ENCODE measurements around the gene KRT75. TPM values are rescaled to one million over a fixed set of nuclear protein-coding genes. Genes with fewer than 3 reads are reported as not detected.
"Not testable (repeated sequence)": the region's sequence is repeated elsewhere in the genome, so short reads cannot be mapped to it uniquely, and the experiment has no call there.

KRT75 gene
- total and polyA plus RNA-seq, 7 experiments from 2014 or later: not detected

DNA sequence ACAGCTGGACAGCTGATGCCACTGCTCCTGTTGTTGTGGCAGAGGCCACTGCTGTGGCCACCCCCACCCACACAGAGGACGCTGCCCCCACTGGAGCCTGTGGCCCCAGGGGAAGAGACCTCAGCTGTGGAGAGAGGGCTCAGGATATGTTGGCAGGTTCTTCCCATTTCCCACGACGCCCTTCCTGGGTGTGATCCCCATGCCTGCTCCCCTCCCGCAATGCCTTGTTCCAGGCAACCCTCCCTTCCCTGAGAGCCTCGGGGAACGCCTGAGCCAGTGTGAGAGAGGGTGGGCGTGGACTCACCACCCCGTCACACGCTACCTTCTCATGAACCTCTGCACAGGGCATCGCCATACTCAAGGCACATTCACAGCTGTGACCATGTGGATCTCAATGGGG is 22.4 kb downstream of the KRT75 start:
- DNase-seq (no peak), ATAC-seq (no peak)
- H3K4me1 ChIP-seq (ENCODE audit: control insufficient read depth in 2 of 2, insufficient read depth in 2 of 2, low read length in 2 of 2): no peaks in the 10 kb centered on the region
- Mint-ChIP-seq H3K27ac (no peak overlapping the region), H3K27me3 (peaks cover 0 to 23% (median 10%) of the 10 kb centered on the region in 5 donors), H3K4me1 (no peaks in the 10 kb centered on the region), H3K9me3 (peaks cover 0 to 11% (median 0%) of the 10 kb centered on the region in 11 donors), H3K4me3 (no peak overlapping the region), H3K36me3 (peaks cover 0 to 3% (median 0%) of the 10 kb centered on the region in 5 donors)
- ChIA-PET POLR2A (no interaction called here), CTCF (no interaction called here)
- no peak overlapping the region for H3K4me3 ChIP-seq (ENCODE audit: low read length)
- no peaks in the 10 kb centered on the region for H3K36me3 ChIP-seq (ENCODE audit: control insufficient read depth in 2 of 3, insufficient read depth in 3 of 3, low read length in 3 of 3)
- H3K9me3 ChIP-seq (ENCODE audit: control insufficient read depth in 2 of 3, low read length in 3 of 3): no peaks in the 10 kb centered on the region
- intact Hi-C loops (cut with micrococcal nuclease): no loop called here
- H3K27me3 ChIP-seq (ENCODE audit: control insufficient read depth in 2 of 2, insufficient read depth in 2 of 2, low read length in 2 of 2): no peaks in the 10 kb centered on the region
- H3K27ac ChIP-seq (ENCODE audit: low read depth, low read length): no peak overlapping the region

DNA sequence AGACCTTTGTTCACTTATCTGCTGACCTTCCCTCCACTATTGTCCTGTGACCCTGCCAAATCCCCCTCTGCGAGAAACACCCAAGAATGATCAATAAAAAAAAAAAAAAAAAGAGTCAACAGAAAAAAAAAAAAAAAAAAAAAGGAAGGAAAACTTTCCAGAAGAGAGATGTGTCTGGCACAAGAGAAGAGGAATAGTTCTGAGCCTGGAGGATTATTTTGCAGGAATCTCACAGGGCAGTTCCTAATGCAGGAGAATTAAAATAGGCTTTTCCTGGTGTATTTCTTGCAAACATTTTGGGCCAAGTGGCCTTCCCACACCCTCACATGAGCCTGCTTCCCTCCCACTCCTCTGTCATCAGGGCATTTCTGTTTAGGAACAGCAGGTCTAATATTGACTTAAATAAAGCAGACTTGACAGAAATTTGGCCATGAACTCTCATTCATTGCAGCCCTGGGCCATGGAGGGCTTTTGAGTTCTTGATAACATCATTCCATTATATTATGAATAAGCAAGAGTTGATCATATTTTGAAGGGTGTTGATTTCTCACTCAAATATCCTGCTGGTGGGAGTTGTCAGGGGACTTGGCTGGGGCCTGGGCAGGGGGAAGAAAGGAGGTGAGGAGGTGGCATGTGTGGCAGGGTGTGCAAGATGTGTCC is 23.5 kb downstream of the KRT75 start:
- H3K36me3 Mint-ChIP-seq; H3K36me3 ChIP-seq (ENCODE audit: control insufficient read depth in 2 of 3, insufficient read depth in 3 of 3, low read length in 3 of 3); intact Hi-C loops (cut with micrococcal nuclease); H3K27ac ChIP-seq (ENCODE audit: low read depth, low read length); CTCF ChIA-PET; H3K9me3 ChIP-seq (ENCODE audit: control insufficient read depth in 2 of 3, low read length in 3 of 3); POLR2A ChIA-PET; H3K27ac Mint-ChIP-seq; H3K4me1 Mint-ChIP-seq; H3K4me3 Mint-ChIP-seq; H3K27me3 ChIP-seq (ENCODE audit: control insufficient read depth in 2 of 2, insufficient read depth in 2 of 2, low read length in 2 of 2); ATAC-seq; H3K4me3 ChIP-seq (ENCODE audit: low read length); DNase-seq; H3K4me1 ChIP-seq (ENCODE audit: control insufficient read depth in 2 of 2, insufficient read depth in 2 of 2, low read length in 2 of 2): not testable (repeated sequence)
- peaks cover 0 to 23% (median 10%) of the 10 kb centered on the region in 5 donors for H3K27me3 Mint-ChIP-seq
- H3K9me3 Mint-ChIP-seq: peaks cover 0 to 11% (median 0%) of the 10 kb centered on the region in 11 donors

DNA sequence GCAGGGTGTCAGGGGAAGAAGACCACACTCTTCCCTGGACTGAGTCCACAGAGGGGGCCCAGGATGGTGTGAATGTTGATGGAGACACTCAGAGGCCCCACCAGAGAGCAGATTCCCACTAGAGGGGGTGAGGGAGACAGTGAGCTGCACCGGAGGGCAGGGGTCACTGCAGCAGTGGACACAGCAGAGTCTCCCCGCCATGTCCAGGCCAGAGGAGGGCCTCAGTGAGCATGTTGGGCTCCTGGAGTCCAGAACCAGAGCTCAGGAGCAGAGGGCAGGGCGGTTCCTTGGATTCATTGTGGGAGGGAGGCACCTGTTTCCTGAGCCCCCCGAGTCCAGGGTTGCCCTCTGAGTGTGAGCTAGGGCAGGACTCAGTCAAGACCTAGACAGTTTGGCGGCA is 26.3 kb downstream of the KRT75 start:
- no peaks in the 10 kb centered on the region for H3K9me3 ChIP-seq (ENCODE audit: control insufficient read depth in 2 of 3, low read length in 3 of 3)
- H3K27me3 Mint-ChIP-seq: peaks cover 0 to 17% (median 5%) of the 10 kb centered on the region in 5 donors
- H3K36me3 ChIP-seq (ENCODE audit: control insufficient read depth in 2 of 3, insufficient read depth in 3 of 3, low read length in 3 of 3): no peaks in the 10 kb centered on the region
- no peak overlapping the region for H3K4me3 ChIP-seq (ENCODE audit: low read length)
- no peaks in the 10 kb centered on the region for H3K4me1 Mint-ChIP-seq
- POLR2A ChIA-PET: no interaction called here
- no peaks in the 10 kb centered on the region for H3K4me1 ChIP-seq (ENCODE audit: control insufficient read depth in 2 of 2, insufficient read depth in 2 of 2, low read length in 2 of 2)
- no peak overlapping the region for H3K27ac Mint-ChIP-seq
- H3K27me3 ChIP-seq (ENCODE audit: control insufficient read depth in 2 of 2, insufficient read depth in 2 of 2, low read length in 2 of 2): no peaks in the 10 kb centered on the region
- DNase-seq: no peak
- H3K9me3 Mint-ChIP-seq: peaks cover 0 to 11% (median 0%) of the 10 kb centered on the region in 11 donors
- ATAC-seq: no peak
- intact Hi-C loops (cut with micrococcal nuclease): no loop called here
- H3K4me3 Mint-ChIP-seq: no peak overlapping the region
- no peak overlapping the region for H3K27ac ChIP-seq (ENCODE audit: low read depth, low read length)
- CTCF ChIA-PET: no interaction called here
- H3K36me3 Mint-ChIP-seq: peaks cover 0 to 3% (median 0%) of the 10 kb centered on the region in 5 donors

DNA sequence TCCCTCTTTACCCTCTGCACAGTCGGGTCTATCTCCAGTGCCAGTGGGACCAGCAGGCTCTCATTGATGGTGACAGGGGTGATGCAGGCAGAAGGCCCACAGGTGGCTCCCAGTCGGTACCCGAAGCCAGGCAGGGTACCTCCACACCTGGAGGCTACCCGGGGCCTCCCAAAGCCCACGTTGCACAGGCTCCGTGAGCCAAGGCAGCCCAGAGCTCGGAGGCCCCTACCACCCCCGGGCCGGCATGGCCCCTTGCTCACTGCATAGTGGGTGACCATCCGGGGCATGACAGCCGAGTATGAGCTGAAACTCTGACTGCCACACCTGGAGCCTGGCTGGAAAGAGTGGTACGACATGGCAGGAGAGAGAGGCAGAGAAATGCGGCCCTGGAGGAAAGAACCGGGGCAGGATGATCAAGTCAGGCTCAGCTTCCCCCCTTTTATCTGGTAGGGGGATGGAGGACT is 28.2 kb downstream of the KRT75 start, which contains the start of gene KRT82:
KRT82 (minus strand) TSS at position 414 of the 464 bp plus-strand sequence; CDS start at position 356, 58 bp downstream.
- ChIA-PET POLR2A (no interaction called here), CTCF (no interaction called here)
- no peak for DNase-seq
- peaks cover 0 to 9% (median 0%) of the 10 kb centered on the region in 11 donors for H3K9me3 Mint-ChIP-seq
- no peak within 1 kb of the TSS for H3K27ac Mint-ChIP-seq
- ATAC-seq: no peak
- H3K4me1 Mint-ChIP-seq: no peaks in the 10 kb centered on the region
- no peak within 1 kb of the TSS for H3K4me3 ChIP-seq (ENCODE audit: low read length)
- H3K27me3 ChIP-seq (ENCODE audit: control insufficient read depth in 2 of 2, insufficient read depth in 2 of 2, low read length in 2 of 2): no peaks in the 10 kb centered on the region
- H3K36me3 ChIP-seq (ENCODE audit: control insufficient read depth in 2 of 3, insufficient read depth in 3 of 3, low read length in 3 of 3): no peaks in the 10 kb centered on the region
- H3K9me3 ChIP-seq (ENCODE audit: control insufficient read depth in 2 of 3, low read length in 3 of 3): no peaks in the 10 kb centered on the region
- H3K36me3 Mint-ChIP-seq: peaks cover 0 to 3% (median 0%) of the 10 kb centered on the region in 5 donors
- no peak within 1 kb of the TSS for H3K4me3 Mint-ChIP-seq
- no peaks in the 10 kb centered on the region for H3K4me1 ChIP-seq (ENCODE audit: control insufficient read depth in 2 of 2, insufficient read depth in 2 of 2, low read length in 2 of 2)
- H3K27ac ChIP-seq (ENCODE audit: low read depth, low read length): no peak within 1 kb of the TSS
- intact Hi-C loops (cut with micrococcal nuclease): no loop called here
- peaks cover 0 to 14% (median 5%) of the 10 kb centered on the region in 5 donors for H3K27me3 Mint-ChIP-seq

DNA sequence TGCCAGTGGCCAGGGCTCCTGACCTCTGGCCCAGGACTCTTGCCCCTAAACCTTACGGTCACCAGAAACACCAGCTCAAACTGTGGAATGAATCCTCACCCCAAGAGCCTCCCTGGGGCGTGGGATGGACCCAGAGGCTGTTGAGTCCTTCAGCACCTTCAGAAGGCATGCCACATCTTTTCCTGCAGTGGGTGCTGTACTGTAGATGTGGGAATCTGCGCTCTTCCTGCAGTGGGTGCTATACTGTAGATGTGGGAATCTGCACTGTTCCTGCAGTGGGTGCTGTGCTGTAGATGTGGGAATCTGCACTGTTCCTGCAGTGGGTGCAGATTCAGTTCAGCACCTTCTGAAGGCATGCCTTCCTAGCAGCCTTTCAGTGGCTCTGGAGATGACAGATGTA is 29.2 kb downstream of the KRT75 start:
- ChIA-PET CTCF (no interaction called here), POLR2A (no interaction called here)
- intact Hi-C loops (cut with micrococcal nuclease): no loop called here
- H3K4me1 Mint-ChIP-seq: no peaks in the 10 kb centered on the region
- no peak for DNase-seq
- peaks cover 0 to 6% (median 0%) of the 10 kb centered on the region in 11 donors for H3K9me3 Mint-ChIP-seq
- peaks cover 0 to 3% (median 0%) of the 10 kb centered on the region in 5 donors for H3K36me3 Mint-ChIP-seq
- Histone ChIP-seq H3K9me3 (ENCODE audit: control insufficient read depth in 2 of 3, low read length in 3 of 3) (no peaks in the 10 kb centered on the region), H3K27me3 (ENCODE audit: control insufficient read depth in 2 of 2, insufficient read depth in 2 of 2, low read length in 2 of 2) (no peaks in the 10 kb centered on the region), H3K27ac (ENCODE audit: low read depth, low read length) (no peak overlapping the region), H3K4me1 (ENCODE audit: control insufficient read depth in 2 of 2, insufficient read depth in 2 of 2, low read length in 2 of 2) (no peaks in the 10 kb centered on the region), H3K4me3 (ENCODE audit: low read length) (no peak overlapping the region), H3K36me3 (ENCODE audit: control insufficient read depth in 2 of 3, insufficient read depth in 3 of 3, low read length in 3 of 3) (no peaks in the 10 kb centered on the region)
- peaks cover 0 to 17% (median 5%) of the 10 kb centered on the region in 5 donors for H3K27me3 Mint-ChIP-seq
- H3K27ac Mint-ChIP-seq: no peak overlapping the region
- H3K4me3 Mint-ChIP-seq: no peak overlapping the region
- no peak for ATAC-seq

DNA sequence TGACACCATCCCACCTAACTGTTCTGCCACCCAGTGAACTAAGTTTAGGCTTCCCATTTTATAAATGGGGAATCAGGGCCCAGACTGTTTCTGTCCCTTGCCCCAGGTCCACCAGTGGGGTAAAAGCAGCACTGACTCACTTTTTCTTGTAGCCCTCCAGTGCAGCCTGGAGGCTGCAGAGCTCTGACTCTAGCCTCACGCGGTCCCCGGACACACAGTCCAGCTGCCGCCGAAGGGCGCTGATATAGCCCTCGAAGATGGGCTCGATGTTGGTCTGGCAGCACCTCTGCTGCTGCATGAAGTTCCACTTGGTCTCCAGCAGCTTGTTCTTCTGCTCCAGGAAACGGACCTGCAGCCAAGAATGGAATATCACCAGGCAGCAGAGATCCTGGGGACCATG is 30.6 kb downstream of the KRT75 start:
- Histone ChIP-seq H3K27ac (ENCODE audit: low read depth, low read length) (no peak overlapping the region), H3K9me3 (ENCODE audit: control insufficient read depth in 2 of 3, low read length in 3 of 3) (no peaks in the 10 kb centered on the region), H3K4me3 (ENCODE audit: low read length) (no peak overlapping the region), H3K27me3 (ENCODE audit: control insufficient read depth in 2 of 2, insufficient read depth in 2 of 2, low read length in 2 of 2) (no peaks in the 10 kb centered on the region), H3K4me1 (ENCODE audit: control insufficient read depth in 2 of 2, insufficient read depth in 2 of 2, low read length in 2 of 2) (no peaks in the 10 kb centered on the region), H3K36me3 (ENCODE audit: control insufficient read depth in 2 of 3, insufficient read depth in 3 of 3, low read length in 3 of 3) (no peaks in the 10 kb centered on the region)
- intact Hi-C loops (cut with micrococcal nuclease): no loop called here
- POLR2A ChIA-PET: no interaction called here
- H3K4me1 Mint-ChIP-seq: peaks cover 0 to 2% (median 0%) of the 10 kb centered on the region in 7 donors
- H3K27me3 Mint-ChIP-seq: peaks cover 0 to 22% (median 3%) of the 10 kb centered on the region in 5 donors
- CTCF ChIA-PET: interaction anchor here (1.0 kb wide), 1 partner anchor 103 kb away, joined by 3 read pairs; no protein-coding TSS in a partner anchor
- H3K36me3 Mint-ChIP-seq: peaks cover 0 to 3% (median 0%) of the 10 kb centered on the region in 5 donors
- H3K4me3 Mint-ChIP-seq: no peak overlapping the region
- H3K9me3 Mint-ChIP-seq: peaks cover 0 to 3% (median 0%) of the 10 kb centered on the region in 11 donors
- no peak overlapping the region for H3K27ac Mint-ChIP-seq
- DNase-seq (no peak), ATAC-seq (no peak)
